ENCODE measurements around the gene TXNIP.

Gene TXNIP

GRCh38 chr1:145967288-145967687 lies 29.1 kb downstream of the TXNIP start:
- no peak overlapping the region for H3K9ac ChIP-seq (ENCODE audit: low read length)
- no peak overlapping the region for H3K4me2 ChIP-seq (ENCODE audit: low read length)
- H2AFZ ChIP-seq (ENCODE audit: low read depth, low read length), result no peak overlapping the region
- TF ChIP-seq EZH2phosphoT487 (IDR thresholded peaks at IDR 0.05; ENCODE audit: low read depth), result no peak
- TF ChIP-seq CTCF (IDR thresholded peaks at IDR 0.05; ENCODE audit: low read depth, low read length), result no peak
- H3K27ac ChIP-seq (ENCODE audit: low read length), result no peak overlapping the region
- no peaks in the 10 kb centered on the region for H3K27me3 ChIP-seq (ENCODE audit: low read depth, low read length)
- H4K20me1 ChIP-seq (ENCODE audit: insufficient read depth, low read length), result no peaks in the 10 kb centered on the region
- H3K79me2 ChIP-seq (ENCODE audit: low read length), result no peaks in the 10 kb centered on the region
- peaks cover 6% of the 10 kb centered on the region; the same call in 1 of the 2 replicates for H3K9me3 ChIP-seq (ENCODE audit: insufficient read depth, low read length)
- H3K4me1 ChIP-seq (ENCODE audit: low read length), result peaks cover 20% of the 10 kb centered on the region
- no peak overlapping the region for H3K4me3 ChIP-seq (ENCODE audit: low read length)
- H3K36me3 ChIP-seq (replicated peaks; ENCODE audit: low read depth, low read length), result peaks cover 7% of the 10 kb centered on the region

- Histone ChIP-seq H3K4me1 (ENCODE audit: low read length) (peaks cover 28% of the 10 kb centered on the region), H3K4me2 (ENCODE audit: low read length) (peak overlapping the region; percentile 78), H3K27me3 (ENCODE audit: low read depth, low read length) (peaks cover 7% of the 10 kb centered on the region), H3K9ac (ENCODE audit: low read length) (peak overlapping the region; percentile 73), H3K4me3 (ENCODE audit: low read length) (peak overlapping the region; percentile 81), H3K27ac (ENCODE audit: low read length) (no peak overlapping the region), H3K36me3 (replicated peaks; ENCODE audit: low read depth, low read length) (peaks cover 7% of the 10 kb centered on the region), H3K9me3 (ENCODE audit: insufficient read depth, low read length) (peaks cover 6% of the 10 kb centered on the region; the same call in 1 of the 2 replicates), H2AFZ (ENCODE audit: low read depth, low read length) (peak overlapping the region; percentile 96), H4K20me1 (ENCODE audit: insufficient read depth, low read length) (no peaks in the 10 kb centered on the region), H3K79me2 (ENCODE audit: low read length) (no peaks in the 10 kb centered on the region)
- no peak for TF ChIP-seq CTCF (IDR thresholded peaks at IDR 0.05; ENCODE audit: low read depth, low read length)
Observed at GRCh38 chr1:145965119-145965744, 31.1 kb downstream of the TXNIP start.

- H3K9ac ChIP-seq (ENCODE audit: low read length), result peak within 1 kb of the TSS; percentile 73
- H4K20me1 ChIP-seq (ENCODE audit: insufficient read depth, low read length), result no peaks in the 10 kb centered on the region
- H3K4me1 ChIP-seq (ENCODE audit: low read length), result peaks cover 28% of the 10 kb centered on the region
- no peaks in the 10 kb centered on the region for H3K79me2 ChIP-seq (ENCODE audit: low read length)
- peak within 1 kb of the TSS; percentile 98 for H3K4me2 ChIP-seq (ENCODE audit: low read length)
- H3K9me3 ChIP-seq (ENCODE audit: insufficient read depth, low read length), result peaks cover 6% of the 10 kb centered on the region; the same call in 1 of the 2 replicates
- H3K27ac ChIP-seq (ENCODE audit: low read length), result peak within 1 kb of the TSS; percentile 20
- H3K36me3 ChIP-seq (replicated peaks; ENCODE audit: low read depth, low read length), result peaks cover 7% of the 10 kb centered on the region
- H3K27me3 ChIP-seq (ENCODE audit: low read depth, low read length), result peaks cover 14% of the 10 kb centered on the region
- H3K4me3 ChIP-seq (ENCODE audit: low read length), result peak within 1 kb of the TSS; percentile 81
- no peak for TF ChIP-seq CTCF (IDR thresholded peaks at IDR 0.05; ENCODE audit: low read depth, low read length)
- no peak for TF ChIP-seq EZH2phosphoT487 (IDR thresholded peaks at IDR 0.05; ENCODE audit: low read depth)
- peak within 1 kb of the TSS; percentile 96 for H2AFZ ChIP-seq (ENCODE audit: low read depth, low read length)
Observed at GRCh38 chr1:145964328-145965118, 31.9 kb downstream of the TXNIP start, which contains the start of the genes ANKRD34A and POLR3GL. Gene ANKRD34A, minus strand, starts transcription at chr1:145964575. Its CDS starts 2,816 bp downstream, at chr1:145961759. Gene POLR3GL, plus strand, starts transcription at chr1:145964690. Its CDS starts 10,176 bp downstream, at chr1:145974866.

All from OCI-LY3 (cell line).